ENCODE measurements around the gene CCNYL1.
A peak's percentile ranks its signal among the peaks of the same experiment; 100 is the strongest.

The CCNYL1 gene

GRCh38 chr2:207727261-207727660, 15.8 kb downstream of the CCNYL1 start:
- no peak overlapping the region for H3K4me2 ChIP-seq (ENCODE audit: low read length)
- no peaks in the 10 kb centered on the region for H3K36me3 ChIP-seq (ENCODE audit: control insufficient read depth, insufficient read depth, low read length)
- H3K9me3 ChIP-seq (ENCODE audit: control insufficient read depth, low read length) = no peaks in the 10 kb centered on the region
- no peak overlapping the region for H3K9ac ChIP-seq
- H3K4me1 ChIP-seq = peaks cover 6% of the 10 kb centered on the region
- TF ChIP-seq, protein P1, sequence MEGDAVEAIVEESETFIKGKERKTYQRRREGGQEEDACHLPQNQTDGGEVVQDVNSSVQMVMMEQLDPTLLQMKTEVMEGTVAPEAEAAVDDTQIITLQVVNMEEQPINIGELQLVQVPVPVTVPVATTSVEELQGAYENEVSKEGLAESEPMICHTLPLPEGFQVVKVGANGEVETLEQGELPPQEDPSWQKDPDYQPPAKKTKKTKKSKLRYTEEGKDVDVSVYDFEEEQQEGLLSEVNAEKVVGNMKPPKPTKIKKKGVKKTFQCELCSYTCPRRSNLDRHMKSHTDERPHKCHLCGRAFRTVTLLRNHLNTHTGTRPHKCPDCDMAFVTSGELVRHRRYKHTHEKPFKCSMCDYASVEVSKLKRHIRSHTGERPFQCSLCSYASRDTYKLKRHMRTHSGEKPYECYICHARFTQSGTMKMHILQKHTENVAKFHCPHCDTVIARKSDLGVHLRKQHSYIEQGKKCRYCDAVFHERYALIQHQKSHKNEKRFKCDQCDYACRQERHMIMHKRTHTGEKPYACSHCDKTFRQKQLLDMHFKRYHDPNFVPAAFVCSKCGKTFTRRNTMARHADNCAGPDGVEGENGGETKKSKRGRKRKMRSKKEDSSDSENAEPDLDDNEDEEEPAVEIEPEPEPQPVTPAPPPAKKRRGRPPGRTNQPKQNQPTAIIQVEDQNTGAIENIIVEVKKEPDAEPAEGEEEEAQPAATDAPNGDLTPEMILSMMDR (IDR thresholded peaks at IDR 0.05) = no peak
- no peaks in the 10 kb centered on the region for H3K27me3 ChIP-seq (ENCODE audit: control insufficient read depth, insufficient read depth, low read length)
- H3K79me2 ChIP-seq = no peaks in the 10 kb centered on the region
- no peak overlapping the region for H3K27ac ChIP-seq
- no peak overlapping the region for H2AFZ ChIP-seq
- no peak overlapping the region for H3K4me3 ChIP-seq (ENCODE audit: low read depth, low read length)

DNA sequence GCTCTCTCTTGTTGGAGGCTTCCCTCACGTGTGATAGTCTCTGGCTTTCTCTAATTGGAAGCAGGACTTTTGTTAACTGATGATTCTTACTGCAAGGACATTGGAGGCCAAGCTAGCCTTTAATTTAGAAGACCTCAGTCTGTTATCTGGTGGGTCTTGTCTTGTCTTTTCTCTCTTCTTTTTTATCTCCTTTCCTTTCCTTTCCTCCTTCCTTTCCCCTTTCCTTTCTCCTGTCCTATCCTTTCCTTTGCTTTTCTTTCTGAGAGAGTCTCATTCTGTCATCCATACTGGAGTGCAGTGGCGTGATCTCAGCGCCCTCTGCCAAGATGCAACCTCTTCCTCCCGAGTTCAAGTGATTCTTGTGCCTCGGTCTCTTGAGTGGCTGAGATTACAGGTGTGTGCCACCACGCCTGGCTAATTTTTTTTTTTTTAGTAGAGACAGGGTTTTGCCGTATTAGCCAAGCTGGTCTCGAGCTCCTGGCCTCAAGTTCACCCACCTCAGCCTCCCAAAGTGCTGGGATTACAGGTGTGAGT, 18.1 kb downstream of the CCNYL1 start:
- TF ChIP-seq, protein P1 (IDR thresholded peaks at IDR 0.05) = no peak
- H3K4me2 ChIP-seq (ENCODE audit: low read length) = no peak overlapping the region
- no peaks in the 10 kb centered on the region for H3K9me3 ChIP-seq (ENCODE audit: control insufficient read depth, low read length)
- H2AFZ ChIP-seq = no peak overlapping the region
- H3K27ac ChIP-seq = no peak overlapping the region
- H3K4me1 ChIP-seq = no peaks in the 10 kb centered on the region
- no peak overlapping the region for H3K4me3 ChIP-seq (ENCODE audit: low read depth, low read length)
- no peak overlapping the region for H3K9ac ChIP-seq
- no peaks in the 10 kb centered on the region for H3K36me3 ChIP-seq (ENCODE audit: control insufficient read depth, insufficient read depth, low read length)
- H3K79me2 ChIP-seq = no peaks in the 10 kb centered on the region
- H3K27me3 ChIP-seq (ENCODE audit: control insufficient read depth, insufficient read depth, low read length) = no peaks in the 10 kb centered on the region

DNA sequence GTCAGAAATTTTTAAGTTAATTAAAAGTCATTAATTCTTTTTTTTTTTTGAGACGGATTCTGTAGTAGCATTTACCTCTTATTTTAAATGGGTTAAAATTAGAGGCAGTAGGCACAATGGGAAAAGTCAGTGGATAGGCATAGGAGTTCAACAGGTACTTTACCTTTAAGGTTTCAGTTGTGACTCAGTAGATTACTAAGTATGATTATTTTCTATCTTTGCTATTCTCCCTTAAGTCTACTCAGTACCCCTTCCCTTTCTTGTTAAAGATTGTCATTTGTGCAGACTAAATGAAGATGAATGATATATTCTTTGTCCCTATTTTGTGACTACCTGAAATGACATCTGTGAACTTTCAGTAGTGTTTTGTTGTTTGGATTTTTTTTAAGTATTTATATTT, 19.7 kb downstream of the CCNYL1 start:
- Histone ChIP-seq H3K27ac (no peak overlapping the region), H3K4me3 (ENCODE audit: low read depth, low read length) (no peak overlapping the region), H2AFZ (no peak overlapping the region), H3K27me3 (ENCODE audit: control insufficient read depth, insufficient read depth, low read length) (no peaks in the 10 kb centered on the region), H3K4me2 (ENCODE audit: low read length) (no peak overlapping the region), H3K4me1 (no peaks in the 10 kb centered on the region), H3K79me2 (no peaks in the 10 kb centered on the region), H3K9ac (no peak overlapping the region), H3K9me3 (ENCODE audit: control insufficient read depth, low read length) (no peaks in the 10 kb centered on the region), H3K36me3 (ENCODE audit: control insufficient read depth, insufficient read depth, low read length) (no peaks in the 10 kb centered on the region)
- TF ChIP-seq, protein P1 (IDR thresholded peaks at IDR 0.05) = no peak

GRCh38 chr2:207733597-207734240, 22.3 kb downstream of the CCNYL1 start:
- Histone ChIP-seq H3K4me2 (ENCODE audit: low read length) (no peak overlapping the region), H3K4me3 (ENCODE audit: low read depth, low read length) (no peak overlapping the region), H3K9ac (no peak overlapping the region), H3K4me1 (no peaks in the 10 kb centered on the region), H3K36me3 (ENCODE audit: control insufficient read depth, insufficient read depth, low read length) (no peaks in the 10 kb centered on the region), H3K27ac (no peak overlapping the region), H3K27me3 (ENCODE audit: control insufficient read depth, insufficient read depth, low read length) (no peaks in the 10 kb centered on the region), H2AFZ (no peak overlapping the region), H3K79me2 (no peaks in the 10 kb centered on the region), H3K9me3 (ENCODE audit: control insufficient read depth, low read length) (no peaks in the 10 kb centered on the region)
- TF ChIP-seq, protein P1 (IDR thresholded peaks at IDR 0.05) = no peak

DNA sequence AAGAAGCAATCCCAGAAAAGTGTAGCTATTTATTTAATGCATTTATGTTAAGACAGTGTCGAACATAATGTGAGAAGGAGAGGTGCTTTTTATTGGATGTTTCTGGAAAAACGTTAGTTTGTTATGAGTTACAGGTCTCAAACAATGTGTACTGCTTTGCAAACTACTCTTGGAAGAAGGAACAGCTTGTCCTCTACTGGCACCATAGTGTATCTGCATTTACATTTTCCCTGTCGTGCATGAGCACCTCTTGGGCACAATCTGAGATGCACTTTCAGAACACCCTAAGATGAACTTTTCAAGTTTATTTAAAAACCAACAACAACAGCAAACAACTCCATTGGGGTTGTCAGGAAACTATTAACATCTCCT, 22.8 kb downstream of the CCNYL1 start:
- H3K9me3 ChIP-seq (ENCODE audit: control insufficient read depth, low read length) = no peaks in the 10 kb centered on the region
- H3K4me3 ChIP-seq (ENCODE audit: low read depth, low read length) = no peak overlapping the region
- H3K27me3 ChIP-seq (ENCODE audit: control insufficient read depth, insufficient read depth, low read length) = no peaks in the 10 kb centered on the region
- H3K79me2 ChIP-seq = no peaks in the 10 kb centered on the region
- H3K9ac ChIP-seq = no peak overlapping the region
- no peaks in the 10 kb centered on the region for H3K36me3 ChIP-seq (ENCODE audit: control insufficient read depth, insufficient read depth, low read length)
- TF ChIP-seq, protein P1 (IDR thresholded peaks at IDR 0.05) = peak; percentile 47
- no peak overlapping the region for H2AFZ ChIP-seq
- H3K27ac ChIP-seq = no peak overlapping the region
- no peak overlapping the region for H3K4me2 ChIP-seq (ENCODE audit: low read length)
- no peaks in the 10 kb centered on the region for H3K4me1 ChIP-seq
